Activated CD4-positive, CD25-positive, alpha-beta regulatory T cell treated with anti-CD3 and anti-CD28 coated beads, Interleukin-2, amount 50 U/mL, for 24 hours (primary cell): ENCODE measurements around the gene CCDC74A.
"Not testable (repeated sequence)": the region's sequence is repeated elsewhere in the genome, so short reads cannot be mapped to it uniquely, and the experiment has no call there.

Experiments
- ATAC-seq, 2 donors: fragments of 150-1000 bp; cut with Tn5 transposase; one replicate each; pipeline ENCODE4 v1.10.0; 2021; ENCODE audit warnings: mild to moderate bottlenecking in 1 of 2, moderate library complexity in 1 of 2

Gene CCDC74A

GRCh38 chr2:131566371-131566770, 38.7 kb downstream of the CCDC74A start:
- ATAC-seq: no peak

GRCh38 chr2:131567891-131568290, 40.2 kb downstream of the CCDC74A start:
- ATAC-seq: no peak

- ATAC-seq: not testable (repeated sequence)
These were observed 40.7 kb downstream of the CCDC74A start for GRCh38 chr2:131568401-131568800.

- no peak for ATAC-seq
These were observed 44.5 kb downstream of the CCDC74A start for GRCh38 chr2:131572175-131572574.

GRCh38 chr2:131577812-131578211, 50.1 kb downstream of the CCDC74A start:
- no peak for ATAC-seq

GRCh38 chr2:131580187-131580586, 52.5 kb downstream of the CCDC74A start:
- no peak for ATAC-seq
